Skin epidermis (tissue), 12 donors: ENCODE results near the gene AMH.
"Not testable (repeated sequence)": the region's sequence is repeated elsewhere in the genome, so short reads cannot be mapped to it uniquely, and the experiment has no call there.

ENCODE experiments used
- H3K27ac ChIP-seq, 21 experiments: fragments of 200-600 bp; sonication (generic) in 11 of 21; one replicate each; pipeline ENCODE4 v1.5.0; 2020; ENCODE audit warnings: mild to moderate bottlenecking in 3 of 21, inconsistent platforms in 2 of 21, moderate library complexity in 2 of 21
- H3K4me3 ChIP-seq, 7 experiments: fragments of 200-600 bp; sonication (generic) in 2 of 7; one replicate each; pipeline ENCODE4 v1.5.0; 2020; ENCODE audit warnings: inconsistent platforms in 2 of 7, mild to moderate bottlenecking in 2 of 7, moderate library complexity in 1 of 7

The AMH gene

GRCh38 chr19:2249010-2249866 is at the start of gene AMH:
Gene AMH, plus strand, starts transcription at chr19:2249323. Its CDS starts 10 bp downstream, at chr19:2249333.
- no peak within 1 kb of the TSS for H3K27ac ChIP-seq

GRCh38 chr19:2199861-2200623 is 49.1 kb upstream of the AMH start:
- no peak overlapping the region for H3K27ac ChIP-seq
- H3K4me3 ChIP-seq = no peak overlapping the region

More at GRCh38 chr19:2249010-2249866, at the start of gene AMH:
- no peak within 1 kb of the TSS for H3K4me3 ChIP-seq

GRCh38 chr19:2200624-2201294 is 48.4 kb upstream of the AMH start:
- not testable (repeated sequence) for H3K27ac ChIP-seq, H3K4me3 ChIP-seq

GRCh38 chr19:2201473-2202148 is 47.5 kb upstream of the AMH start:
- no peak overlapping the region for H3K4me3 ChIP-seq
- peak overlapping the region in 11 of 21 experiments; percentile 3 to 73 (median 42) for H3K27ac ChIP-seq

GRCh38 chr19:2202366-2202765 is 46.8 kb upstream of the AMH start:
- Histone ChIP-seq H3K27ac (peak overlapping the region in 11 of 21 experiments; percentile 3 to 73 (median 42)), H3K4me3 (no peak overlapping the region)

DNA sequence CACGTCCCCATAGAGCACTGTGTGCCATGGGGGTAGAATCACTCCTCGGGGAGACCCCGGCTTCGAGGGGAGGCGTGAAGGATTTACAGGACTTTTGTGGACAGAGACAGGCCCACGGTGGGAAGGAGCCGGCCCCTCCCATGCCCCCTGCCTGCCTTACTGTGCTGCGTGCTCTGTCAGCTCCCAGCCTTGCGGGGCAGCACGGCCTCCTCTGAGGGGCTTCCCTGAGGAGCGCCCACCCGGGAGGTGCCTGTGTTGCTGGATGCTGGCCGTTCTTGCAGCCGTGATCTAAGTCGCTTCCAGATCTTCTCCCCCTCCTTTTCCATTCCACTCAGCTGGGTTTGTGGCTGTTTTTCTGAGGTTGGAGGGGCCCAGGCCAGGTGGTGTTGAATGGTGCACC is 42.1 kb upstream of the AMH start:
- H3K27ac ChIP-seq = no peak overlapping the region
- no peak overlapping the region for H3K4me3 ChIP-seq

GRCh38 chr19:2207991-2208860 is 40.9 kb upstream of the AMH start:
- Histone ChIP-seq H3K27ac (peak overlapping the region in 14 of 21 experiments; percentile 5 to 73 (median 41)), H3K4me3 (no peak overlapping the region)

DNA sequence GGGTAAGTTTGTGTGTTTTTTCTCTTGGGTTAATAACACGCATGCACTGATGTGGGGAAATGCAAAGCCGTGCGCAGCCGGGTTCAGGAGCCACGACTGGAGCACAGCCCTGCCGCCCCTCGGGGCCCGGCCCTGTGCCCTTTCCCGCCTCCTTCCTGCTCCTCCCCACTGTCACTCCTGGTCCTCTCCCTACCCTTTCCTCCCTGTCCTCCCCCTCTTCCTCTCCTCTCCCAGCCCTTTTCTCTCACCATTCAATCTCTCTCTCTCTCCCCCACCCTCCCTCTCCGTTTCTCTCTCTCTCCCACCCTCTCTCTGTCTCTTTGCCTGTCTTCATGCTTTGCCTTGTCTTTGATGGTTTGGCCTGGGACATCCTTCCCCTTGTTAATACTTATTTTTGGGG is 40.1 kb upstream of the AMH start:
- Histone ChIP-seq H3K27ac (peak overlapping the region in 8 of 21 experiments; percentile 5 to 67 (median 41)), H3K4me3 (no peak overlapping the region)

DNA sequence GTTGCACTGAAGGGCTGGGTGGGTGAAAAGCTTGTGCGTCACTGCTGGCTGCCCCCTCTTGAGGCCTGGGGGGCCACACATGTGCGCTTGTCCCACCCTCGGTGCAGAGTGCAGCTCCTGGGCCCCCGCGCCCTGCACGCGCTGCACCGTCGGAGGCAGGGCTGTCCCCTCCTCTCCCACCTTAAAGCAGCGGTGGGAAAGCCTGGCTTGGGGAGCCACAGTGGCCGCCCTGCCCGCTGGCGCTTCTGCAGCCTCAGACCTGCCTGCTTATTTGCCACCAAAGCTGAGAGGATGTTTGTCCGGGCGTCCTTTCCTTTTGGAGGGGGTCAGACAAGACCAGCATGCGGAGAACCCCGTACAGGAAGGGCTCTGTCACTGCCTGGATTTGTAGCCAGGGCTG is 39.7 kb upstream of the AMH start:
- H3K4me3 ChIP-seq = no peak overlapping the region
- peak overlapping the region in 3 of 21 experiments; percentile 40 to 66 (median 56) for H3K27ac ChIP-seq

DNA sequence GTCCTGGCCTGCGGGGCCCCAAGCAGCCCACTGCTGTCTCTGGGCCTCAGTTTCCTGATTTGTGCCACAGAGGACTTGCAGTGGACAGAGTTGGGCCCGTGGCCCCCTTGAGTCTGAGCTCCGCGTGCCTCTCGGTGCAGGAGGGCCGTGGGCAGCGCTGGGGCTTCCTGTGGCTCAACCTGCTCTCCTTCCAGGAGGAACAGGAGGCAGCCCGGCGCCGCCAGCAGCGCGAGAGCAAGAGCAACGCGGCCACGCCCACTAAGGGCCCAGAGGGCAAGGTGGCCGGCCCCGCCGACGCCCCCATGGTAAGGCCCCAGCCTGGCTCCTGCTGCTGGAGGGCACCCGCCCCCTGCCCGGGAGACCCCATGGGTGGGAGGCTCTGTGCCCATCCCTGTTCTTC is 38.9 kb upstream of the AMH start:
- no peak overlapping the region for H3K27ac ChIP-seq
- H3K4me3 ChIP-seq = no peak overlapping the region

- no peak overlapping the region for H3K4me3 ChIP-seq
These were observed 38.0 kb upstream of the AMH start for GRCh38 chr19:2210987-2211740.

GRCh38 chr19:2212861-2213711 is 36.0 kb upstream of the AMH start:
- peak overlapping the region in 15 of 21 experiments; percentile 14 to 79 (median 59) for H3K27ac ChIP-seq
- no peak overlapping the region for H3K4me3 ChIP-seq

More at GRCh38 chr19:2210987-2211740, 38.0 kb upstream of the AMH start:
- H3K27ac ChIP-seq = no peak overlapping the region

DNA sequence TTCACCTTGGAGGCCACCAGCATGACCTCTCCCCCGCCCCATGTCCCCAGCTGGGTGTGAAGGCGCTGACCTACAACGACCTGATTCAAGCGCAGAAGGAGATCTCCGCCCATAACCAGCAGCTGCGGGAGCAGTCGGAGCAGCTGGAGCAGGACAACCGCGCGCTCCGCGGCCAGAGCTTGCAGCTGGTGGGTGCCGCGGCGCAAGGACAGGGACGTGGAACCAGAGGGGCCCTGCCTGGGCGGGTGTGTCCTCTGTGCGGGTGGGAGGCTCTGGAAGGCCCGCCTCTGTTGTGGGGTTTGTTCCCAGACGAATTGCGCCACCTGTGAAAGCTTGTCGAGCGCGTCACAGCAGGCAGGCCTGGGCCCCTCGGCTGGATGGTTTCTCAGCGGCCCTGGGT is 35.3 kb upstream of the AMH start:
- H3K4me3 ChIP-seq = no peak overlapping the region
- peak overlapping the region in 15 of 21 experiments; percentile 14 to 79 (median 59) for H3K27ac ChIP-seq

GRCh38 chr19:2214251-2214650 is 34.9 kb upstream of the AMH start:
- H3K27ac ChIP-seq = peak overlapping the region in 13 of 21 experiments; percentile 4 to 79 (median 58)
- no peak overlapping the region for H3K4me3 ChIP-seq

GRCh38 chr19:2215281-2215751 is 33.8 kb upstream of the AMH start:
- Histone ChIP-seq H3K27ac (peak overlapping the region in 2 of 21 experiments; percentile 11 to 75), H3K4me3 (no peak overlapping the region)

DNA sequence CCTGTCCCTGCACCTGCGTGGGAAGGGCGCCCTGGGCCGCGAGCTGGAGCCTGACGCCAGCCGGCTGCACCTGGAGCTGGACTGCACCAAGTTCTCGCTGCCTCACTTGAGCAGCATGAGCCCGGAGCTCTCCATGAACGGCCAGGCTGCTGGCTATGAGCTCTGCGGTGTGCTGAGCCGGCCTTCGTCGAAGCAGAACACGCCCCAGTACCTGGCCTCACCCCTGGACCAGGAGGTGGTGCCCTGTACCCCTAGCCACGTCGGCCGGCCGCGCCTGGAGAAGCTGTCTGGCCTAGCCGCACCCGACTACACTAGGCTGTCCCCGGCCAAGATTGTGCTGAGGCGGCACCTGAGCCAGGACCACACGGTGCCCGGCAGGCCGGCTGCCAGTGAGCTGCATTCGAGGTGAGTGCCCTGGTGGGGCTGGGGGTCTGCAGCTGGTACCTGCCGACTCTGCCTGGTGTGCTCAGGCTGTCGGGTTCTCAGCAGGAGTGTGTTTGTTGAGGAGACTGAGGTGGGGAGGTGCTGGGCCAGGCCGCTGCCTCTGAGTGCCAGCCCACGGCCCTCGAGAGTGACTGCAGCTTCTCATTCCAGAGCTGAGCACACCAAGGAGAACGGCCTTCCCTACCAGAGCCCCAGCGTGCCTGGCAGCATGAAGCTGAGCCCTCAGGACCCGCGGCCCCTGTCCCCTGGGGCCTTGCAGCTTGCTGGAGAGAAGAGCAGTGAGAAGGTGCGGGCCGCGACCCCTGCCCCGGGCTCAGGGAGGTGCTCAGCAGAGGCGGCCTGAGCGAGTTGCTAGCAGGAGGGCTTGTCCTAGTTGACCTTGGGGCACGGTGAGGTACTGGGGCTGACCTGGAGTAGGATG is 32.5 kb upstream of the AMH start:
- H3K4me3 ChIP-seq = no peak overlapping the region
- H3K27ac ChIP-seq = peak overlapping the region in 2 of 21 experiments; percentile 12 to 25
